Measurements from ENCODE around the gene KAZN. TPM values are rescaled to one million over a fixed set of nuclear protein-coding genes. Genes with fewer than 3 reads are reported as not detected.

Gene KAZN
- polyA plus RNA-seq, 1 of the 3 experiments (the other 2 are of a cell fraction): 6.8 TPM

DNA sequence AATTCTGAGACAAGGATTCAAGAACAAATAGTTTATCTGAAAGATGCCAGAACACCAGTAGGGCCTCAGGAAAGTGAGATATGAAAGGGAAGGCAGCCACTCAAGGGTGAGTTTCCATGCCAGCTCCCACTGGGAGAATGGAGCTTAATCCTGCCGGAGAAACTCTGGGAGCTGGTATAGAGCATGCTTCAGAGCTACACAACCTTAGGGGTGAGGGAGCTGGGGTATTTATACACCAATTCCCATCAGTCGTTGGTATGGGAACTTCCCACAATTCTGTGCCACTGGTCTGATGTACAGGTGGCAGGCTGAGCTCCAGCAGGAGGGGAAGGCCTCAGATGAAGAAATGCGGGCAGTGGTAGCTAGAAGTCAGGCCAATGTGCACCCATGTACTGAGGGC, 86.6 kb downstream of the KAZN start:
- H3K4me1 ChIP-seq (ENCODE audit: control insufficient read depth in 1 of 2, insufficient read depth in 2 of 2, low read depth in 1 of 2, low read length in 1 of 2): peaks cover 0 to 5% of the 10 kb centered on the region in 2 experiments; a peak in 1 of 4 replicates
- ChIA-PET POLR2A (no interaction called here), CTCF (no interaction called here)
- H3K9me3 ChIP-seq: no peaks in the 10 kb centered on the region
- no peak overlapping the region for H3K4me3 ChIP-seq (ENCODE audit: low read depth in 2 of 2, low read length in 1 of 2)
- no peaks in the 10 kb centered on the region for H4K20me1 ChIP-seq (ENCODE audit: insufficient read depth)
- H3K36me3 ChIP-seq (replicated peaks in 1 of 2; ENCODE audit: control insufficient read depth in 1 of 2, insufficient read depth in 2 of 2, low read length in 1 of 2): no peaks in the 10 kb centered on the region
- no peak overlapping the region for H3K9ac ChIP-seq
- WGBS (ENCODE audit: low lambda C conversion rate): 26% methylated on average over 3 of the region's 3 CpGs
- H3K4me2 ChIP-seq: no peak overlapping the region
- no peaks in the 10 kb centered on the region for H3K9me2 ChIP-seq
- no peak overlapping the region for H3K27ac ChIP-seq (ENCODE audit: low read depth in 2 of 2, low read length in 1 of 2)
- H3K79me2 ChIP-seq (ENCODE audit: insufficient read depth): no peaks in the 10 kb centered on the region
- H2AFZ ChIP-seq (ENCODE audit: low read depth): no peak overlapping the region
- TF ChIP-seq FOSL2 (IDR thresholded peaks at IDR 0.05; ENCODE audit: borderline replicate concordance, low read depth) (no peak), YY1 (IDR thresholded peaks at IDR 0.05; ENCODE audit: low read depth) (no peak), RFX5 (IDR thresholded peaks at IDR 0.05; ENCODE audit: low read length) (no peak), FOXJ3 (CRISPR knock-in tag; IDR thresholded peaks at IDR 0.05) (no peak), SIN3A (IDR thresholded peaks at IDR 0.05; ENCODE audit: borderline replicate concordance, low read depth, low read length) (no peak), MAX (IDR thresholded peaks at IDR 0.05; ENCODE audit: low read depth) (no peak), POLR2AphosphoS5 (IDR thresholded peaks at IDR 0.05; ENCODE audit: low read depth, low read length) (no peak), GABPA (IDR thresholded peaks at IDR 0.05; ENCODE audit: low read depth) (no peak), JUND (IDR thresholded peaks at IDR 0.05) (no peak)
- TF ChIP-seq, protein P1, sequence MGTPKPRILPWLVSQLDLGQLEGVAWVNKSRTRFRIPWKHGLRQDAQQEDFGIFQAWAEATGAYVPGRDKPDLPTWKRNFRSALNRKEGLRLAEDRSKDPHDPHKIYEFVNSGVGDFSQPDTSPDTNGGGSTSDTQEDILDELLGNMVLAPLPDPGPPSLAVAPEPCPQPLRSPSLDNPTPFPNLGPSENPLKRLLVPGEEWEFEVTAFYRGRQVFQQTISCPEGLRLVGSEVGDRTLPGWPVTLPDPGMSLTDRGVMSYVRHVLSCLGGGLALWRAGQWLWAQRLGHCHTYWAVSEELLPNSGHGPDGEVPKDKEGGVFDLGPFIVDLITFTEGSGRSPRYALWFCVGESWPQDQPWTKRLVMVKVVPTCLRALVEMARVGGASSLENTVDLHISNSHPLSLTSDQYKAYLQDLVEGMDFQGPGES (IDR thresholded peaks at IDR 0.05; ENCODE audit: low read depth, low read length): no peak
- H3K27me3 ChIP-seq (ENCODE audit: insufficient read depth): no peaks in the 10 kb centered on the region
- no peak for DNase-seq
- no peaks in the 10 kb centered on the region for H3F3A ChIP-seq (replicated peaks; ENCODE audit: insufficient read depth)

DNA sequence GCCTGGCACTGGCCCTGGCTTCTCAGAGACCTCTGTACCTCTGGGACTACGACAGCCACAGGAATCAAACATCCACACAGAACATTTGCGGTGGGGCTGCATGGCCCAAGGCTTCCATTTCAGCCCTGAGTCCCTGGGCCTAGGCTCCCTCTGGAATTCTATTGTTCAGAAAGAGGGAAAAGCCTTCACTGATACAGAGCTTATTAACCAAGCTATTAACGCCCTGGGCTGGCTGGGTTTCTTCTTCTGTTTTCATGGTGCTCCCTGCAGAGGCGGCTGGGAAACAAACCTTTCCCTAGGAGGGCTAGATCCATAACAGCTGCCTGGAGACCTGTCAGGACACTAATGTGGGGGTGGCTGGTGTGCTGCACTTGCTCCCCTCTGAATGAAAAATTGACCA, 88.2 kb downstream of the KAZN start:
- no peak overlapping the region for H3K27ac ChIP-seq (ENCODE audit: low read depth in 2 of 2, low read length in 1 of 2)
- H3K4me3 ChIP-seq (ENCODE audit: low read depth in 2 of 2, low read length in 1 of 2): no peak overlapping the region
- no peaks in the 10 kb centered on the region for H3K36me3 ChIP-seq (replicated peaks in 1 of 2; ENCODE audit: control insufficient read depth in 1 of 2, insufficient read depth in 2 of 2, low read length in 1 of 2)
- H3K4me2 ChIP-seq: no peak overlapping the region
- ChIA-PET CTCF (interaction anchor here (0.6 kb wide), 1 partner anchor 21 kb away, joined by 3 read pairs; no protein-coding TSS in a partner anchor), POLR2A (no interaction called here)
- H3K79me2 ChIP-seq (ENCODE audit: insufficient read depth): no peaks in the 10 kb centered on the region
- no peaks in the 10 kb centered on the region for H3K9me2 ChIP-seq
- H3K9ac ChIP-seq: no peak overlapping the region
- no peak for DNase-seq
- no peak overlapping the region for H2AFZ ChIP-seq (ENCODE audit: low read depth)
- WGBS (ENCODE audit: low lambda C conversion rate): 52% methylated on average over 4 of the region's 4 CpGs
- H3F3A ChIP-seq (replicated peaks; ENCODE audit: insufficient read depth): no peaks in the 10 kb centered on the region
- no peaks in the 10 kb centered on the region for H4K20me1 ChIP-seq (ENCODE audit: insufficient read depth)
- H3K9me3 ChIP-seq: no peaks in the 10 kb centered on the region
- peaks cover 0 to 5% of the 10 kb centered on the region in 2 experiments; a peak in 1 of 4 replicates for H3K4me1 ChIP-seq (ENCODE audit: control insufficient read depth in 1 of 2, insufficient read depth in 2 of 2, low read depth in 1 of 2, low read length in 1 of 2)
- no peaks in the 10 kb centered on the region for H3K27me3 ChIP-seq (ENCODE audit: insufficient read depth)
- TF ChIP-seq FOXJ3 (CRISPR knock-in tag; IDR thresholded peaks at IDR 0.05) (no peak), MEF2A (IDR thresholded peaks at IDR 0.05; ENCODE audit: borderline replicate concordance, low read depth) (no peak), CTCF (IDR thresholded peaks at IDR 0.05) (no peak), JUND (IDR thresholded peaks at IDR 0.05) (no peak), ZBTB33 (IDR thresholded peaks at IDR 0.05; ENCODE audit: borderline replicate concordance, low read depth) (no peak), YY1 (IDR thresholded peaks at IDR 0.05; ENCODE audit: low read depth) (no peak), TAF1 (IDR thresholded peaks at IDR 0.05; ENCODE audit: borderline replicate concordance, low read depth, low read length) (no peak), TCF12 (IDR thresholded peaks at IDR 0.05) (no peak), EZH2phosphoT487 (IDR thresholded peaks at IDR 0.05; ENCODE audit: borderline replicate concordance, low read depth) (no peak), NRF1 (IDR thresholded peaks at IDR 0.05; ENCODE audit: low read depth, low read length) (no peak), RAD21 (IDR thresholded peaks at IDR 0.05; ENCODE audit: low read length) (no peak), RCOR1 (IDR thresholded peaks at IDR 0.05; ENCODE audit: low read length) (no peak), RFX5 (IDR thresholded peaks at IDR 0.05; ENCODE audit: low read length) (no peak), RXRA (IDR thresholded peaks at IDR 0.05; ENCODE audit: borderline replicate concordance, low read depth) (no peak)
- TF ChIP-seq, protein P2, sequence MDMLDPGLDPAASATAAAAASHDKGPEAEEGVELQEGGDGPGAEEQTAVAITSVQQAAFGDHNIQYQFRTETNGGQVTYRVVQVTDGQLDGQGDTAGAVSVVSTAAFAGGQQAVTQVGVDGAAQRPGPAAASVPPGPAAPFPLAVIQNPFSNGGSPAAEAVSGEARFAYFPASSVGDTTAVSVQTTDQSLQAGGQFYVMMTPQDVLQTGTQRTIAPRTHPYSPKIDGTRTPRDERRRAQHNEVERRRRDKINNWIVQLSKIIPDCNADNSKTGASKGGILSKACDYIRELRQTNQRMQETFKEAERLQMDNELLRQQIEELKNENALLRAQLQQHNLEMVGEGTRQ (IDR thresholded peaks at IDR 0.05; ENCODE audit: borderline replicate concordance, low read depth, low read length): no peak
